ENCODE measurements around the gene SLC27A3.

The SLC27A3 gene

GRCh38 chr1:153774780-153775457, at the start of gene SLC27A3:
Gene SLC27A3 (plus strand): TSS chr1:153775407. CDS start chr1:153775498, 91 bp downstream.
- no peak for DNase-seq (ENCODE audit: low read depth)

- peak; percentile 97 for DNase-seq (ENCODE audit: low read depth)
These were observed 47.5 kb upstream of the SLC27A3 start, which contains the start of gene INTS3 for GRCh38 chr1:153727463-153728304. Gene INTS3 (plus strand): TSS chr1:153728050. CDS start chr1:153728635, 585 bp downstream.

GRCh38 chr1:153728305-153729066, 46.7 kb upstream of the SLC27A3 start:
- peak; percentile 32 for DNase-seq (ENCODE audit: low read depth)

- DNase-seq (ENCODE audit: low read depth) = no peak
These were observed 44.7 kb upstream of the SLC27A3 start for GRCh38 chr1:153730468-153730988.

GRCh38 chr1:153733970-153734369, 41.2 kb upstream of the SLC27A3 start:
- DNase-seq (ENCODE audit: low read depth) = no peak

GRCh38 chr1:153734396-153735089, 40.7 kb upstream of the SLC27A3 start:
- DNase-seq (ENCODE audit: low read depth) = no peak

GRCh38 chr1:153735090-153735420, 40.2 kb upstream of the SLC27A3 start:
- DNase-seq (ENCODE audit: low read depth) = no peak

GRCh38 chr1:153741986-153742385, 33.2 kb upstream of the SLC27A3 start:
- no peak for DNase-seq (ENCODE audit: low read depth)

- no peak for DNase-seq (ENCODE audit: low read depth)
These were observed 32.6 kb upstream of the SLC27A3 start for GRCh38 chr1:153742411-153743142.

- DNase-seq (ENCODE audit: low read depth) = no peak
These were observed 29.8 kb upstream of the SLC27A3 start for GRCh38 chr1:153745417-153745816.

- no peak for DNase-seq (ENCODE audit: low read depth)
These were observed 29.0 kb upstream of the SLC27A3 start for GRCh38 chr1:153746174-153746573.

- DNase-seq (ENCODE audit: low read depth) = no peak
These were observed 26.3 kb upstream of the SLC27A3 start for GRCh38 chr1:153748903-153749302.

GRCh38 chr1:153749408-153750005, 25.7 kb upstream of the SLC27A3 start:
- DNase-seq (ENCODE audit: low read depth) = peak; percentile 66

GRCh38 chr1:153750026-153750995, 24.9 kb upstream of the SLC27A3 start:
- DNase-seq (ENCODE audit: low read depth) = no peak

GRCh38 chr1:153752072-153752471, 23.1 kb upstream of the SLC27A3 start:
- DNase-seq (ENCODE audit: low read depth) = no peak

- no peak for DNase-seq (ENCODE audit: low read depth)
These were observed 22.5 kb upstream of the SLC27A3 start for GRCh38 chr1:153752571-153753195.

- DNase-seq (ENCODE audit: low read depth) = no peak
These were observed 20.9 kb upstream of the SLC27A3 start for GRCh38 chr1:153754266-153754665.

GRCh38 chr1:153760440-153760839, 14.8 kb upstream of the SLC27A3 start:
- DNase-seq (ENCODE audit: low read depth) = no peak
